ENCODE measurements around the gene RBM20.
A peak's percentile ranks its signal among the peaks of the same experiment; 100 is the strongest.
"Not testable (repeated sequence)": the region's sequence is repeated elsewhere in the genome, so short reads cannot be mapped to it uniquely, and the experiment has no call there.

The RBM20 gene

GRCh38 chr10:110643653-110644597 lies at the start of gene RBM20:
Gene RBM20 (plus strand): TSS chr10:110644336. CDS start chr10:110644455, 119 bp downstream.
- H3K4me1 ChIP-seq: peaks cover 10 to 19% (median 16%) of the 10 kb centered on the region in 10 experiments; a peak in 18 of 20 replicates
- peaks cover 66 to 85% (median 71%) of the 10 kb centered on the region in 11 experiments for H3K27me3 ChIP-seq
- peak within 1 kb of the TSS; percentile 59 to 78 (median 68) for H3K4me3 ChIP-seq
- no peak within 1 kb of the TSS for H3K27ac ChIP-seq
- peak within 1 kb of the TSS in 10 of 11 experiments; percentile 32 to 66 (median 57); a peak in 17 of 22 replicates for H3K9ac ChIP-seq
- H3K4me2 ChIP-seq: peak within 1 kb of the TSS; percentile 98 to 100 (median 99)
- peaks cover 0 to 29% (median 18%) of the 10 kb centered on the region in 11 experiments; a peak in 14 of 22 replicates for H4K20me1 ChIP-seq
- H3K9me3 ChIP-seq (replicated peaks in 1 of 11): peaks cover 0 to 3% (median 0%) of the 10 kb centered on the region in 11 experiments; a peak in 1 of 22 replicates
- no peaks in the 10 kb centered on the region for H3K36me3 ChIP-seq
- no peak for TF ChIP-seq Cebpa-rat (IDR thresholded peaks at IDR 0.05)

- no peaks in the 10 kb centered on the region for H3K9me3 ChIP-seq (replicated peaks in 1 of 11)
- H3K36me3 ChIP-seq: peaks cover 66 to 99% (median 86%) of the 10 kb centered on the region in 11 experiments
- no peak for TF ChIP-seq Cebpa-rat (IDR thresholded peaks at IDR 0.05)
- H3K27me3 ChIP-seq: no peaks in the 10 kb centered on the region
- no peak overlapping the region for H3K4me3 ChIP-seq
- H4K20me1 ChIP-seq: peaks cover 0 to 3% (median 0%) of the 10 kb centered on the region in 11 experiments; a peak in 1 of 22 replicates
- no peaks in the 10 kb centered on the region for H3K4me1 ChIP-seq
- no peak overlapping the region for H3K9ac ChIP-seq
- H3K4me2 ChIP-seq: no peak overlapping the region
- no peak overlapping the region for H3K27ac ChIP-seq
Measured at GRCh38 chr10:110597476-110597875, 46.7 kb upstream of the RBM20 start.

- Histone ChIP-seq H3K27me3 (no peaks in the 10 kb centered on the region), H3K9me3 (replicated peaks in 1 of 11) (no peaks in the 10 kb centered on the region), H3K4me3 (no peak overlapping the region), H3K27ac (no peak overlapping the region), H3K36me3 (peaks cover 65 to 99% (median 86%) of the 10 kb centered on the region in 11 experiments), H4K20me1 (peaks cover 0 to 3% (median 0%) of the 10 kb centered on the region in 11 experiments; a peak in 1 of 22 replicates), H3K4me2 (no peak overlapping the region), H3K4me1 (no peaks in the 10 kb centered on the region), H3K9ac (no peak overlapping the region)
- TF ChIP-seq Cebpa-rat (IDR thresholded peaks at IDR 0.05): no peak
Measured at GRCh38 chr10:110600487-110601101, 43.5 kb upstream of the RBM20 start.

- Histone ChIP-seq H3K36me3 (peaks cover 61 to 99% (median 85%) of the 10 kb centered on the region in 11 experiments), H3K4me2 (no peak overlapping the region)
- TF ChIP-seq Cebpa-rat (IDR thresholded peaks at IDR 0.05): no peak
Measured at GRCh38 chr10:110601581-110601980, 42.6 kb upstream of the RBM20 start.

GRCh38 chr10:110608087-110608486 lies 36.0 kb upstream of the RBM20 start:
- H3K9ac ChIP-seq: no peak overlapping the region
- H4K20me1 ChIP-seq: no peaks in the 10 kb centered on the region
- no peak for TF ChIP-seq Cebpa-rat (IDR thresholded peaks at IDR 0.05)
- H3K4me1 ChIP-seq: peaks cover 0 to 4% (median 0%) of the 10 kb centered on the region in 10 experiments; a peak in 1 of 20 replicates
- peaks cover 31 to 53% (median 42%) of the 10 kb centered on the region in 11 experiments; a peak in 21 of 22 replicates for H3K36me3 ChIP-seq
- no peaks in the 10 kb centered on the region for H3K27me3 ChIP-seq
- no peak overlapping the region for H3K27ac ChIP-seq
- no peak overlapping the region for H3K4me2 ChIP-seq
- no peaks in the 10 kb centered on the region for H3K9me3 ChIP-seq (replicated peaks in 1 of 11)
- H3K4me3 ChIP-seq: no peak overlapping the region

More at GRCh38 chr10:110601581-110601980, 42.6 kb upstream of the RBM20 start:
- no peak overlapping the region for H3K4me3 ChIP-seq
- no peak overlapping the region for H3K9ac ChIP-seq
- H3K9me3 ChIP-seq (replicated peaks in 1 of 11): no peaks in the 10 kb centered on the region
- peaks cover 0 to 3% (median 0%) of the 10 kb centered on the region in 11 experiments; a peak in 1 of 22 replicates for H4K20me1 ChIP-seq
- no peak overlapping the region for H3K27ac ChIP-seq
- H3K4me1 ChIP-seq: no peaks in the 10 kb centered on the region
- H3K27me3 ChIP-seq: no peaks in the 10 kb centered on the region

GRCh38 chr10:110609605-110610004 lies 34.5 kb upstream of the RBM20 start:
- H4K20me1 ChIP-seq: no peaks in the 10 kb centered on the region
- no peak overlapping the region for H3K4me3 ChIP-seq
- H3K27ac ChIP-seq: no peak overlapping the region
- no peak for TF ChIP-seq Cebpa-rat (IDR thresholded peaks at IDR 0.05)
- H3K27me3 ChIP-seq: no peaks in the 10 kb centered on the region
- no peak overlapping the region for H3K9ac ChIP-seq
- H3K4me2 ChIP-seq: no peak overlapping the region
- peaks cover 0 to 9% (median 3%) of the 10 kb centered on the region in 10 experiments; a peak in 6 of 20 replicates for H3K4me1 ChIP-seq
- no peaks in the 10 kb centered on the region for H3K9me3 ChIP-seq (replicated peaks in 1 of 11)
- peaks cover 18 to 38% (median 28%) of the 10 kb centered on the region in 11 experiments; a peak in 20 of 22 replicates for H3K36me3 ChIP-seq

GRCh38 chr10:110610308-110610774 lies 33.8 kb upstream of the RBM20 start:
- TF ChIP-seq Cebpa-rat (IDR thresholded peaks at IDR 0.05): no peak
- Histone ChIP-seq H3K27me3 (no peaks in the 10 kb centered on the region), H3K9ac (no peak overlapping the region), H3K9me3 (replicated peaks in 1 of 11) (no peaks in the 10 kb centered on the region), H3K4me2 (no peak overlapping the region), H4K20me1 (no peaks in the 10 kb centered on the region), H3K27ac (no peak overlapping the region), H3K4me3 (no peak overlapping the region), H3K36me3 (peaks cover 11 to 30% (median 20%) of the 10 kb centered on the region in 11 experiments; a peak in 19 of 22 replicates), H3K4me1 (peaks cover 0 to 9% (median 3%) of the 10 kb centered on the region in 10 experiments; a peak in 6 of 20 replicates)

- H3K4me2 ChIP-seq; H3K4me3 ChIP-seq; H3K9me3 ChIP-seq (replicated peaks in 1 of 11); H3K4me1 ChIP-seq; H4K20me1 ChIP-seq; H3K9ac ChIP-seq; H3K27me3 ChIP-seq; H3K27ac ChIP-seq: not testable (repeated sequence)
- peaks cover 11 to 26% (median 16%) of the 10 kb centered on the region in 11 experiments; a peak in 19 of 22 replicates for H3K36me3 ChIP-seq
Measured at GRCh38 chr10:110610781-110611180, 33.4 kb upstream of the RBM20 start.

- Histone ChIP-seq H3K36me3 (peaks cover 3 to 14% (median 7%) of the 10 kb centered on the region in 11 experiments; a peak in 11 of 22 replicates), H3K27ac (no peak overlapping the region), H3K27me3 (no peaks in the 10 kb centered on the region), H3K9ac (no peak overlapping the region), H3K9me3 (replicated peaks in 1 of 11) (no peaks in the 10 kb centered on the region), H3K4me2 (0 out of 22 replicates have a peak overlapping the region, but pooled peaks of 2 of the 11 experiments have one; percentile 2 to 15), H3K4me3 (no peak overlapping the region), H3K4me1 (peaks cover 0 to 9% (median 3%) of the 10 kb centered on the region in 10 experiments; a peak in 6 of 20 replicates), H4K20me1 (no peaks in the 10 kb centered on the region)
- TF ChIP-seq Cebpa-rat (IDR thresholded peaks at IDR 0.05): no peak
Measured at GRCh38 chr10:110612087-110612486, 32.0 kb upstream of the RBM20 start.
